ENCODE data around the gene MCTP1. TPM values are rescaled to one million over a fixed set of nuclear protein-coding genes. Genes with fewer than 3 reads are reported as not detected.

MCTP1 gene
- total RNA-seq, 1 donor from 2014 or later: 3.7 TPM

GRCh38 chr5:94932259-94932658, 352.6 kb downstream of the MCTP1 start:
- H3K27ac Mint-ChIP-seq: no peak overlapping the region
- no peaks in the 10 kb centered on the region for H3K36me3 ChIP-seq
- TF ChIP-seq EZH2 (IDR thresholded peaks at IDR 0.05) (no peak), CTCF (IDR thresholded peaks at IDR 0.05) (no peak), EZH2phosphoT487 (IDR thresholded peaks at IDR 0.05) (no peak)
- H3K27ac ChIP-seq: no peak overlapping the region
- H3K4me3 Mint-ChIP-seq: no peak overlapping the region
- H2AFZ ChIP-seq (replicated peaks): no peak overlapping the region
- DNase-seq (ENCODE audit: low spot score): no peak
- H4K20me1 ChIP-seq (ENCODE audit: low read depth): no peaks in the 10 kb centered on the region
- no peaks in the 10 kb centered on the region for H3K27me3 Mint-ChIP-seq (ENCODE audit: insufficient read depth, low read depth)
- H3K79me2 ChIP-seq (ENCODE audit: low read depth): no peaks in the 10 kb centered on the region
- H3K9me3 Mint-ChIP-seq: no peaks in the 10 kb centered on the region
- no peak overlapping the region for H3K4me2 ChIP-seq
- H3F3A ChIP-seq (ENCODE audit: low read depth): no peaks in the 10 kb centered on the region
- no peaks in the 10 kb centered on the region for H3K9me3 ChIP-seq (ENCODE audit: low read depth)
- H3K36me3 Mint-ChIP-seq: no peaks in the 10 kb centered on the region
- H3K4me1 Mint-ChIP-seq: no peaks in the 10 kb centered on the region
- no peak overlapping the region for H3K4me3 ChIP-seq
- H3K4me1 ChIP-seq: no peaks in the 10 kb centered on the region
- no peaks in the 10 kb centered on the region for H3K27me3 ChIP-seq
- no peak overlapping the region for H3K9ac ChIP-seq

GRCh38 chr5:94928891-94929290, 356.0 kb downstream of the MCTP1 start:
- Mint-ChIP-seq H3K27ac (no peak overlapping the region), H3K4me1 (no peaks in the 10 kb centered on the region), H3K27me3 (ENCODE audit: insufficient read depth, low read depth) (no peaks in the 10 kb centered on the region), H3K36me3 (no peaks in the 10 kb centered on the region), H3K4me3 (no peak overlapping the region), H3K9me3 (no peaks in the 10 kb centered on the region)
- TF ChIP-seq EZH2 (IDR thresholded peaks at IDR 0.05) (no peak), EZH2phosphoT487 (IDR thresholded peaks at IDR 0.05) (no peak), CTCF (IDR thresholded peaks at IDR 0.05) (no peak)
- Histone ChIP-seq H3K4me2 (no peak overlapping the region), H3K27me3 (no peaks in the 10 kb centered on the region), H4K20me1 (ENCODE audit: low read depth) (no peaks in the 10 kb centered on the region), H3K27ac (no peak overlapping the region), H2AFZ (replicated peaks) (no peak overlapping the region), H3K36me3 (no peaks in the 10 kb centered on the region), H3K9me3 (ENCODE audit: low read depth) (no peaks in the 10 kb centered on the region), H3K4me3 (no peak overlapping the region), H3F3A (ENCODE audit: low read depth) (no peaks in the 10 kb centered on the region), H3K9ac (no peak overlapping the region), H3K79me2 (ENCODE audit: low read depth) (no peaks in the 10 kb centered on the region), H3K4me1 (no peaks in the 10 kb centered on the region)
- DNase-seq (ENCODE audit: low spot score): no peak

GRCh38 chr5:94920570-94920969, 364.3 kb downstream of the MCTP1 start:
- Mint-ChIP-seq H3K27me3 (ENCODE audit: insufficient read depth, low read depth) (no peaks in the 10 kb centered on the region), H3K36me3 (no peaks in the 10 kb centered on the region)
- peaks cover 11% of the 10 kb centered on the region for H3F3A ChIP-seq (ENCODE audit: low read depth)

More at GRCh38 chr5:94920570-94920969, 364.3 kb downstream of the MCTP1 start:
- Mint-ChIP-seq H3K4me1 (peaks cover 6% of the 10 kb centered on the region), H3K9me3 (no peaks in the 10 kb centered on the region), H3K27ac (no peak overlapping the region), H3K4me3 (no peak overlapping the region)
- Histone ChIP-seq H4K20me1 (ENCODE audit: low read depth) (no peaks in the 10 kb centered on the region), H3K9me3 (ENCODE audit: low read depth) (no peaks in the 10 kb centered on the region), H3K27ac (no peak overlapping the region), H3K4me2 (no peak overlapping the region), H3K79me2 (ENCODE audit: low read depth) (no peaks in the 10 kb centered on the region), H3K36me3 (no peaks in the 10 kb centered on the region), H3K4me3 (no peak overlapping the region), H3K27me3 (no peaks in the 10 kb centered on the region), H3K9ac (no peak overlapping the region), H3K4me1 (peaks cover 11% of the 10 kb centered on the region), H2AFZ (replicated peaks) (no peak overlapping the region)
- TF ChIP-seq CTCF (IDR thresholded peaks at IDR 0.05) (no peak), EZH2phosphoT487 (IDR thresholded peaks at IDR 0.05) (no peak), EZH2 (IDR thresholded peaks at IDR 0.05) (no peak)
- no peak for DNase-seq (ENCODE audit: low spot score)

Measured in neural progenitor cell (in vitro differentiated cells).